ENCODE data around the gene POU4F3.

The POU4F3 gene

GRCh38 chr5:146321571-146321970 lies 17.1 kb upstream of the POU4F3 start:
- H3K9me3 ChIP-seq (ENCODE audit: control insufficient read depth, low read length) = no peaks in the 10 kb centered on the region
- H3K9ac ChIP-seq (ENCODE audit: low read length) = no peak overlapping the region
- H3K36me3 ChIP-seq (ENCODE audit: control insufficient read depth, insufficient read depth, low read length) = no peaks in the 10 kb centered on the region
- no peak overlapping the region for H3K4me3 ChIP-seq (ENCODE audit: low read length)
- no peaks in the 10 kb centered on the region for H3K27me3 ChIP-seq (ENCODE audit: control insufficient read depth, insufficient read depth, low read length)
- H3K4me1 ChIP-seq (ENCODE audit: control insufficient read depth, insufficient read depth, low read length) = no peaks in the 10 kb centered on the region

- Histone ChIP-seq H3K27me3 (ENCODE audit: control insufficient read depth, insufficient read depth, low read length) (no peaks in the 10 kb centered on the region), H3K4me1 (ENCODE audit: control insufficient read depth, insufficient read depth, low read length) (no peaks in the 10 kb centered on the region), H3K9me3 (ENCODE audit: control insufficient read depth, low read length) (no peaks in the 10 kb centered on the region), H3K4me3 (ENCODE audit: low read length) (no peak overlapping the region), H3K9ac (ENCODE audit: low read length) (no peak overlapping the region), H3K36me3 (ENCODE audit: control insufficient read depth, insufficient read depth, low read length) (no peaks in the 10 kb centered on the region)
These were observed 11.3 kb upstream of the POU4F3 start for GRCh38 chr5:146327257-146327870.

- Histone ChIP-seq H3K27me3 (ENCODE audit: control insufficient read depth, insufficient read depth, low read length) (peaks cover 6% of the 10 kb centered on the region), H3K4me1 (ENCODE audit: control insufficient read depth, insufficient read depth, low read length) (no peaks in the 10 kb centered on the region), H3K9ac (ENCODE audit: low read length) (no peak overlapping the region), H3K9me3 (ENCODE audit: control insufficient read depth, low read length) (no peaks in the 10 kb centered on the region), H3K4me3 (ENCODE audit: low read length) (no peak overlapping the region), H3K36me3 (ENCODE audit: control insufficient read depth, insufficient read depth, low read length) (no peaks in the 10 kb centered on the region)
These were observed 10.7 kb upstream of the POU4F3 start for GRCh38 chr5:146327989-146328388.

GRCh38 chr5:146329697-146330096 lies 8.9 kb upstream of the POU4F3 start:
- peaks cover 22% of the 10 kb centered on the region for H3K27me3 ChIP-seq (ENCODE audit: control insufficient read depth, insufficient read depth, low read length)
- H3K9me3 ChIP-seq (ENCODE audit: control insufficient read depth, low read length) = no peaks in the 10 kb centered on the region
- H3K4me1 ChIP-seq (ENCODE audit: control insufficient read depth, insufficient read depth, low read length) = no peaks in the 10 kb centered on the region
- H3K4me3 ChIP-seq (ENCODE audit: low read length) = no peak overlapping the region
- H3K36me3 ChIP-seq (ENCODE audit: control insufficient read depth, insufficient read depth, low read length) = no peaks in the 10 kb centered on the region
- H3K9ac ChIP-seq (ENCODE audit: low read length) = no peak overlapping the region

- Histone ChIP-seq H3K4me1 (ENCODE audit: control insufficient read depth, insufficient read depth, low read length) (no peaks in the 10 kb centered on the region), H3K27me3 (ENCODE audit: control insufficient read depth, insufficient read depth, low read length) (peaks cover 36% of the 10 kb centered on the region), H3K4me3 (ENCODE audit: low read length) (no peak overlapping the region), H3K36me3 (ENCODE audit: control insufficient read depth, insufficient read depth, low read length) (no peaks in the 10 kb centered on the region), H3K9ac (ENCODE audit: low read length) (no peak overlapping the region), H3K9me3 (ENCODE audit: control insufficient read depth, low read length) (no peaks in the 10 kb centered on the region)
These were observed 7.2 kb upstream of the POU4F3 start for GRCh38 chr5:146331423-146331822.

GRCh38 chr5:146334074-146334533 lies 4.5 kb upstream of the POU4F3 start:
- Histone ChIP-seq H3K4me3 (ENCODE audit: low read length) (no peak overlapping the region), H3K9me3 (ENCODE audit: control insufficient read depth, low read length) (no peaks in the 10 kb centered on the region), H3K9ac (ENCODE audit: low read length) (no peak overlapping the region), H3K4me1 (ENCODE audit: control insufficient read depth, insufficient read depth, low read length) (no peaks in the 10 kb centered on the region), H3K36me3 (ENCODE audit: control insufficient read depth, insufficient read depth, low read length) (no peaks in the 10 kb centered on the region), H3K27me3 (ENCODE audit: control insufficient read depth, insufficient read depth, low read length) (peaks cover 63% of the 10 kb centered on the region)

- peaks cover 84% of the 10 kb centered on the region for H3K27me3 ChIP-seq (ENCODE audit: control insufficient read depth, insufficient read depth, low read length)
- H3K36me3 ChIP-seq (ENCODE audit: control insufficient read depth, insufficient read depth, low read length) = no peaks in the 10 kb centered on the region
- no peak overlapping the region for H3K9ac ChIP-seq (ENCODE audit: low read length)
- no peak overlapping the region for H3K4me3 ChIP-seq (ENCODE audit: low read length)
- H3K4me1 ChIP-seq (ENCODE audit: control insufficient read depth, insufficient read depth, low read length) = no peaks in the 10 kb centered on the region
- H3K9me3 ChIP-seq (ENCODE audit: control insufficient read depth, low read length) = no peaks in the 10 kb centered on the region
These were observed 2.4 kb upstream of the POU4F3 start for GRCh38 chr5:146336197-146336596.

GRCh38 chr5:146337264-146337904 lies 1.3 kb upstream of the POU4F3 start:
- H3K36me3 ChIP-seq (ENCODE audit: control insufficient read depth, insufficient read depth, low read length) = no peaks in the 10 kb centered on the region
- H3K9ac ChIP-seq (ENCODE audit: low read length) = no peak overlapping the region
- no peaks in the 10 kb centered on the region for H3K4me1 ChIP-seq (ENCODE audit: control insufficient read depth, insufficient read depth, low read length)
- no peaks in the 10 kb centered on the region for H3K9me3 ChIP-seq (ENCODE audit: control insufficient read depth, low read length)
- no peak overlapping the region for H3K4me3 ChIP-seq (ENCODE audit: low read length)
- peaks cover 96% of the 10 kb centered on the region for H3K27me3 ChIP-seq (ENCODE audit: control insufficient read depth, insufficient read depth, low read length)

- Histone ChIP-seq H3K9ac (ENCODE audit: low read length) (no peak overlapping the region), H3K27me3 (ENCODE audit: control insufficient read depth, insufficient read depth, low read length) (peaks cover 97% of the 10 kb centered on the region)
These were observed 711 bp upstream of the POU4F3 start for GRCh38 chr5:146337928-146338327.

GRCh38 chr5:146339715-146340259 lies 1.1 kb downstream of the POU4F3 start:
- Histone ChIP-seq H3K9ac (ENCODE audit: low read length) (no peak overlapping the region), H3K4me1 (ENCODE audit: control insufficient read depth, insufficient read depth, low read length) (peaks cover 4% of the 10 kb centered on the region), H3K9me3 (ENCODE audit: control insufficient read depth, low read length) (no peaks in the 10 kb centered on the region), H3K36me3 (ENCODE audit: control insufficient read depth, insufficient read depth, low read length) (no peaks in the 10 kb centered on the region), H3K4me3 (ENCODE audit: low read length) (no peak overlapping the region), H3K27me3 (ENCODE audit: control insufficient read depth, insufficient read depth, low read length) (peaks cover 97% of the 10 kb centered on the region)

More at GRCh38 chr5:146337928-146338327, 711 bp upstream of the POU4F3 start:
- Histone ChIP-seq H3K9me3 (ENCODE audit: control insufficient read depth, low read length) (no peaks in the 10 kb centered on the region), H3K4me1 (ENCODE audit: control insufficient read depth, insufficient read depth, low read length) (no peaks in the 10 kb centered on the region), H3K36me3 (ENCODE audit: control insufficient read depth, insufficient read depth, low read length) (no peaks in the 10 kb centered on the region), H3K4me3 (ENCODE audit: low read length) (no peak overlapping the region)

- Histone ChIP-seq H3K4me3 (ENCODE audit: low read length) (no peak overlapping the region), H3K9me3 (ENCODE audit: control insufficient read depth, low read length) (no peaks in the 10 kb centered on the region), H3K27me3 (ENCODE audit: control insufficient read depth, insufficient read depth, low read length) (peaks cover 100% of the 10 kb centered on the region), H3K4me1 (ENCODE audit: control insufficient read depth, insufficient read depth, low read length) (peaks cover 4% of the 10 kb centered on the region), H3K9ac (ENCODE audit: low read length) (no peak overlapping the region), H3K36me3 (ENCODE audit: control insufficient read depth, insufficient read depth, low read length) (no peaks in the 10 kb centered on the region)
These were observed 1.8 kb downstream of the POU4F3 start for GRCh38 chr5:146340260-146341081.

- Histone ChIP-seq H3K4me3 (ENCODE audit: low read length) (no peak overlapping the region), H3K9ac (ENCODE audit: low read length) (no peak overlapping the region), H3K36me3 (ENCODE audit: control insufficient read depth, insufficient read depth, low read length) (no peaks in the 10 kb centered on the region), H3K9me3 (ENCODE audit: control insufficient read depth, low read length) (no peaks in the 10 kb centered on the region), H3K4me1 (ENCODE audit: control insufficient read depth, insufficient read depth, low read length) (peaks cover 4% of the 10 kb centered on the region), H3K27me3 (ENCODE audit: control insufficient read depth, insufficient read depth, low read length) (peaks cover 97% of the 10 kb centered on the region)
These were observed 3.2 kb downstream of the POU4F3 start for GRCh38 chr5:146341854-146342253.

Measured in mucosa of stomach (tissue), 1 donor.